Sciatic nerve (tissue), 2 donors: ENCODE results near the gene SERGEF. TPM values are rescaled to one million over a fixed set of nuclear protein-coding genes. Genes with fewer than 3 reads are reported as not detected.
"Not testable (repeated sequence)": the region's sequence is repeated elsewhere in the genome, so short reads cannot be mapped to it uniquely, and the experiment has no call there.

ENCODE experiments used
- ATAC-seq: fragments of 200-7000 bp; cut with Tn5 transposase; one replicate; pipeline ENCODE4 v1.9.1; 2020; ENCODE audit warnings: mild to moderate bottlenecking, moderate library complexity
- DNase-seq: peaks from one replicate; pipeline ENCODE4 v3.0.0-alpha.2; 2020; ENCODE audit warnings: low spot score
- intact Hi-C: fragments of 100-400 bp; cut with DNase I; formaldehyde crosslinking; loops from one replicate; pipeline ENCODE4 v1.14.2; 2022
- total RNA-seq: library from RNA; stranded (reverse); fragmentation: NEBNext Ultra II Directional; extraction: Animal tissue kit (Norgen Biotek cat#: 25700); gene quantifications from one replicate; pipeline ENCODE4 v1.2.1, GENCODE V29; 2021
- donor health status: DM: no; HTN: no; CAD: no.
- donor health status: DM: no; HTN: no; CAD: no.

Gene SERGEF
- total RNA-seq, 1 donor from 2014 or later, result 44.1 TPM

- intact Hi-C loops, result no loop called here
- DNase-seq (no peak), ATAC-seq (peak; percentile 34)
These were observed 89.6 kb downstream of the SERGEF start for GRCh38 chr11:17923217-17923616.

DNA sequence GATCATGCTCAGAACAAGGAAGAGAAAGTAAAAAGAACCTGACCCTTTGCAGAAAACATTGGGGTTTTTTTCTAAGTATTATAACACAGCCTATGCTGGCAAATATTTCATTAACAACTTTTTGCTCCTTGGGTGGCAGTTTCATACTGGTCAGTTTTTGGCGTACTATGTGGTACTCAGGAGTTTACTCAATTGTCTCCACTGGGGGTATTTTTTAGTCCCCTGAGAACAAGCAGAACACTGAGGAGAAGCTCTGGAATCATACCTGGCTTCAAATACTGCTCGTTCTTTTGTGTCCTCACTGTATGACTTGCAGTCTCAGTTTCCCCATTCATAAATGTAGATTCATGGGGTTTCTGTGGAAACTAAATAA, 90.4 kb downstream of the SERGEF start:
- DNase-seq, result no peak
- intact Hi-C loops, result no loop called here

GRCh38 chr11:17921659-17922415, 91.0 kb downstream of the SERGEF start:
- no peak for DNase-seq
- ATAC-seq, result peak; percentile 79
- intact Hi-C loops, result no loop called here

More for the DNA sequence above, 90.4 kb downstream of the SERGEF start:
- no peak for ATAC-seq

DNA sequence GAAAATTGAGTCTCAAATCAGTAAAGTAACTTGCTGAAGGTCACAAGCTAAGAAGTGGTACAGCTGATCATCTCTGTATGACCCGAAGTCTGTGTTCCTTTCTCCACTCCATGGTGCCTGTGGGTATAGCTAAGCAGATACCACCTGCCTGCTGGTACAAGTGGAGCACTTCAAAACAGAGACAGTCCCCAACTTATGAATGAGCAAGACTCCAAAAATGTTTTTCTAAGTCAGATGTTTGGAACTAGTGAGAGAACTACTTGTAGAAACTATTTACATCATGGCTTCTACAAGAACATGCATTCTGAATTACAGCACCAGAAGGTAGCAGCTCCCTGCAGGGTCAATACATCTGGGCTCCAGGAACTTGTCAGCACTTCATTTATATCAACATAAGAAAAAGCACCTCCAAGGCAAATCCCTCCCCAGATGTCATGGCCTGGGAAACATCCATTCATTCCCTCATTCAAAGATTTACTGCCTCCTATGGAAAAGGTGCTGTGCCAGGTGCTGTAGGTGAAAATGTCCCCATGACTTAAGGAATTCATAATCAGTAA, 94.7 kb downstream of the SERGEF start:
- ATAC-seq, result no peak
- intact Hi-C loops, result no loop called here
- no peak for DNase-seq

- intact Hi-C loops, result no loop called here
- ATAC-seq (no peak), DNase-seq (no peak)
These were observed 95.3 kb downstream of the SERGEF start for GRCh38 chr11:17917556-17917955.

DNA sequence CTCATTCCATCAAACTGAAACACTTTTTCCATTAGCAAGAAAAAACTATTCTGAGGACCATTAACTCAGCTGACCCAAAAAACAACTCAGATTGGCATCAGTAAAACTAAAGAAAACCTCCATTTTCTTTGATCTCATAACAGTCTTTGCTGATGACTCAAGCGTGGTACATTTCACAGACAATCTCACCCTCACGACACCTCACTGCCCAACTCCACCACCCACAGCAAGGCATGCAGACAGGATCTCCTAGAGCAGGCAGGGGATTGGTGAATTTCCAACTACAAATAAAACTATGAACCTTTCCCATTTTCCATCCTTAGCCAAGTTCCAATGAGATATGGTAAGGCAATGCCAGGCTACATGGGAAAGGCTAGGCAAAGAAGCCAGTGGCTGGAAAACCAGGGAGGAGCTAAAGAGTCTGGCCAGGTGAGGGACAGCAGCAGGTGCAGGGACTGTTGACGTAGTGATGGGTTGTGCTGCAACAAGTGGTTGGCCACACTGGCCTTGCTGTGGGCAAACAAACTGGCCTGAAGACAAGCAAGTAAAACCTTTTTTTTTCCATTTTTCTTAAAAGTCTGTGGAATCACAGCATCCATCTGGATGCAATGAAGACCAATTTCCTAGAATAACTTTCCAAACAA, 97.2 kb downstream of the SERGEF start:
- ATAC-seq (no peak), DNase-seq (no peak)
- intact Hi-C loops, result no loop called here

DNA sequence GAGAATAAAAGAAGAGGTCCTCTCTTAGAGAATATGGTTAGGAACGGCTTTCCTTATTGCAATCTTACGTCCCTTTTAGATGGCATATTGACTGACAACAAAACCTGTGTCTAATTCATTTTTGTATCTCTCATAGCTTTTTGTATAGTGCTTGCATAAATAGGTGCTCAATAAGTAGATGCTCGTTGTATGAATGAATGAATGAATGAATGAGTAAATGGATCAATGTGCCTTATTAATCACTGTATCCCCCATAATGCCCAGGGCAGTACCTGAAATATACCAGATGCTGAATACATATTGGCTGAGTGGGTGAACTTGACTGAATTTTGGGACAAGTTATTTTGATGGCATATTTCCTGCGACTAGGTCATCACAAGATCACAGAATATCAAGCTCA, 97.9 kb downstream of the SERGEF start:
- DNase-seq, result no peak
- no peak for ATAC-seq

GRCh38 chr11:17907046-17907445, 105.8 kb downstream of the SERGEF start:
- intact Hi-C loops, result no loop called here
- DNase-seq, result no peak

More for the DNA sequence above, 97.9 kb downstream of the SERGEF start:
- intact Hi-C loops, result no loop called here

GRCh38 chr11:17906436-17906835, 106.4 kb downstream of the SERGEF start:
- DNase-seq (no peak), ATAC-seq (no peak)
- intact Hi-C loops, result no loop called here

More at GRCh38 chr11:17907046-17907445, 105.8 kb downstream of the SERGEF start:
- no peak for ATAC-seq

DNA sequence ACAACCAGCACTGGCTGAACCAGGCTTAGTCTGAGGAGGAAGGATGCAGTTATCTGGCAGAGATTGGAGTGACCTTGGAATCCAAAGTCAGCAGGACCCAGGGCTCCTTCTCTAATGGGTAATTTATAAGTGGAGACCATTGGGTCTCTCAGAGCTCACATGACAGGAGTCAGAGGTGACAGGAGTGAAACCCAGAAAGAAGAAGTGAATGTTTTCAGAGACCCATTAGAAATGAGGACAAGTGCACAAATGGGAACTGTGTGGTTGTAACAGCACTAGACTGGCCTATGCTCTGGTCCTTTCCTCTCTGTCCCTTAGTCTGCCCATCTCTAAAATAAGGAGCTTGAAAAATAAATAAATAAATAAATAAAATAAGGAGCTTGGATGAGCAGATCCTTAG, 107.4 kb downstream of the SERGEF start:
- intact Hi-C loops, result no loop called here
- ATAC-seq (no peak), DNase-seq (no peak)

- intact Hi-C loops, result no loop called here
- no peak for DNase-seq
- no peak for ATAC-seq
These were observed 111.4 kb downstream of the SERGEF start for GRCh38 chr11:17901481-17901880.

DNA sequence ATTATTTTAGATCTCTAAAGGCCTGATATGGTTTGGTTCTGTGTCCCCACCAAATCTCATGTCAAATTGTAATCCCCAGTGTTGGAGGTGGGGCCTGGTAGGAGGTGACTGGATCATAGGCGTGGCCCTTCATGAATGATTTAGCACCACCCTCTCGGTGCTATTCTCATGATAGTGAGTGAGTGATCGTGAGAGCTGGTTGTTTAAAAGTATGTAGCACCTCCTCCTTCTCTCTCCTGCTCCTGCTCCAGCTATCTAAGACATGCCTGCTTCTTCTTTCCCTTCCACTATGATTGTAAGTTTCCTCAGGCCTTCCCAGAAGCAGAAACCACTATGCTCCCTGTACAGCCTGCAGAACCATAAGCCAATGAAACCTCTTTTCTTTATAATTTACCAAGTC, 114.1 kb downstream of the SERGEF start:
- ATAC-seq, result no peak
- intact Hi-C loops, result no loop called here

DNA sequence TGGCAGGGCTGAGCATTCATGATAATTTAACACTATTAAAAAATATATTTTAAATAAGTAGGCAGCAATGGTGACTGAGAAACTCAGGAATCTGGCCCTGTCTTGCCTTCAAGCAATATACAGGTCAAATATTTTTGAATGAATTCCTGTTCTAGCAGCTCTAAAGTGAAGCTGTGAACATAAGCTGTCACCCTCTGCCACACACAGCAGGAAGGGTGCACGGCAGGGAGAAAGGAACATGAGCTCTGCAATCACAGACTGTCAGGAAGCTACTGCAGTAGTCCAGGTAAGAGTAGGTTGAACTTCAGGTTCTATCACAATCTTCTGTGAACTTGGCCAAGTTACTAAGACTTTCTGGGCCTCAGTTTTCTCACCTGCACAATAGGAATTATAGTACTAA, 114.8 kb downstream of the SERGEF start:
- no peak for ATAC-seq
- DNase-seq, result no peak
- intact Hi-C loops, result no loop called here

More for the DNA sequence above, 114.1 kb downstream of the SERGEF start:
- no peak for DNase-seq

GRCh38 chr11:17897495-17897894, 115.4 kb downstream of the SERGEF start:
- ATAC-seq, result no peak
- intact Hi-C loops, result no loop called here

GRCh38 chr11:17896496-17897151, 116.2 kb downstream of the SERGEF start:
- intact Hi-C loops, DNase-seq, ATAC-seq: not testable (repeated sequence)

More at GRCh38 chr11:17897495-17897894, 115.4 kb downstream of the SERGEF start:
- DNase-seq, result no peak

GRCh38 chr11:17894929-17895658, 117.8 kb downstream of the SERGEF start:
- ATAC-seq, result no peak
- intact Hi-C loops, result no loop called here

DNA sequence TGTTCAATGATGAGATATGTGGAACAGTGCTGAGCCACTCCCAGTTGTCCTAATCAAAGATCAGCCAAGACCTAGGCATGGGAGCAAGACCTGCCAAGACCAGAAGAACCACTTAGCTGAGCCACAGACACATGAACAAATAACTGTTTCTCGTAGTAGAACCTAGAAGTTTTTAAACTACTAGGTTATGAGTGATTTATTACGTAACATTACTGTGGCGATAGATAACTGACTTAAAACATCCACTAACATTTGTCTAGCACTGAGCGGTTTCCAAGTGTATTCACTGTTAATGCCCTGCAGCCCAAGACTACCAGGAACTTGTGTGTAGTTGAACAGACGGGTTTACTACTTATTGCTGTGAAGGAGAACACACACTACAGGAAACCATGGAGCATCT, 120.4 kb downstream of the SERGEF start:
- intact Hi-C loops, result no loop called here
- ATAC-seq (no peak), DNase-seq (no peak)

More at GRCh38 chr11:17894929-17895658, 117.8 kb downstream of the SERGEF start:
- DNase-seq, result no peak

DNA sequence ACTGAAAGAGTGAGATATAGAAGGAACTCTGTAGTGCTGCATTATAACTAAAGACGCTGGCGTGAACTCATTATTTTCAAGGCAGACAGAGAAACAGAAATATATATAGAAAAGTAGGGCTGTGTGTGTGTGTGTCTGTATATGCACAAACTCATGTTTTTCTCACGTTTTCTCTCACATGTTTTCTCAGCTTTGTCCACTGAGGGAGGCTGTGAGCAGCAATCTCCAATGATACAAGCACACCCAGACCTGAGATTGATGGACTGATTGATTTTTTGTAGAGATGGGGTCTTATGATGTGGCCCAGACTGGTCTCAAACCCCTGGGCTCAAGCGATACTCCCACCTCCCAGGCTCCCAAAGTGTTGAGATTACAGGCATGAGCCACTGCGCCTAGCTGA, 122.5 kb downstream of the SERGEF start:
- DNase-seq, result no peak
- intact Hi-C loops, result no loop called here
- no peak for ATAC-seq

DNA sequence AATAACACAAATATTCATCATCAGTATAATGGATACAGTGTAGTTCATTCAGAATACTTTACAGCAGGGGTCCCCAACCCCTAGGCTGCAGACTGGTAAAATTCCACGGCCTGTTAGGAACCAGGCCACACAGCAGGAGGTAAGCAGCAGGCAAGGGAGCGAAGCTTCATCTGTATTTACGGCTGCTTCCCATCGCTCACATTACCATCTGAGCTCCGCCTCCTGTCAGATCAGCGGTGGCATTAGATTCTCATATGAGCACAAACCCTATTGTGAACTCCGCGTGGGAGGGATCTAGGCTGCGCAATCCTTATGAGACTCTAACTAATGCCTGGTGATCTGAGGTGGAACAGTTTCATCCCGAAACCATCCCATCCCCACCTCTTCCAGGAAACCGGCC, 125.1 kb downstream of the SERGEF start:
- ATAC-seq (no peak), DNase-seq (no peak)
- intact Hi-C loops, result no loop called here
